GM12878 (cell line): ENCODE data around the gene CORO1C.

Experiments used
- ATF7 ChIP-seq: fragments of 450-650 bp; IDR thresholded peaks from 2 replicates; pipeline ENCODE4 v1.6.1; 2016; ENCODE audit warnings: low read depth, mild to moderate bottlenecking
- CBX3 ChIP-seq: fragments of 200-600 bp; sonication (generic); IDR thresholded peaks from 2 replicates; pipeline ENCODE4 v1.6.1; 2016; ENCODE audit warnings: low read depth, borderline replicate concordance
- CTCF ChIP-seq, 3 experiments: IDR thresholded peaks in 2 of 3; conservative IDR thresholded peaks in 1 of 3; 2 replicates each; pipeline ENCODE4 v1.5.1; 2011; ENCODE audit warnings: low read depth in 3 of 3, low read length in 3 of 3, mild to moderate bottlenecking in 3 of 3, control low read depth in 2 of 3, moderate library complexity in 2 of 3, inconsistent platforms in 1 of 3, mixed read lengths in 1 of 3; ENCODE audit not compliant: control insufficient read depth in 2 of 3, insufficient read depth in 1 of 3; ENCODE audit errors: extremely low read depth in 1 of 3
- EGR1 ChIP-seq, 2 experiments: IDR thresholded peaks; 1 replicate in 1 of 2; 2 replicates in 1 of 2; pipeline ENCODE4 v1.6.1; 2011 to 2012; ENCODE audit warnings: low read depth in 2 of 2, low read length in 2 of 2, borderline replicate concordance in 1 of 2, mild to moderate bottlenecking in 1 of 2, moderate library complexity in 1 of 2
- GABPA ChIP-seq: IDR thresholded peaks from 2 replicates; pipeline ENCODE4 v1.6.1; 2014; ENCODE audit warnings: antibody characterized with exemption, low read depth, mild to moderate bottlenecking, inconsistent platforms
- NFYB ChIP-seq: IDR thresholded peaks from 2 replicates; pipeline ENCODE4 v1.6.1; 2011; ENCODE audit warnings: low read depth, mild to moderate bottlenecking, low read length, improper control_type of control experiment, moderate library complexity; ENCODE audit not compliant: insufficient read depth
- POLR2AphosphoS5 ChIP-seq: IDR thresholded peaks from 2 replicates; pipeline ENCODE4 v1.6.1; 2011; ENCODE audit warnings: mild to moderate bottlenecking, low read length, inconsistent platforms
- SREBF2 ChIP-seq: IDR thresholded peaks from 2 replicates; pipeline ENCODE4 v1.6.1; 2012; ENCODE audit warnings: mild to moderate bottlenecking, low read length
- SRF ChIP-seq, 2 experiments: IDR thresholded peaks; 2 replicates each; pipeline ENCODE4 v1.6.1; 2011; ENCODE audit warnings: low read depth in 2 of 2, low read length in 2 of 2, mild to moderate bottlenecking in 1 of 2, moderate library complexity in 1 of 2

- TF ChIP-seq SREBF2 (no peak), GABPA (no peak), ATF7 (no peak), CBX3 (no peak), EGR1 (IDR thresholded peaks at IDR 0.05; ENCODE audit: borderline replicate concordance in 1 of 2, low read depth in 2 of 2, low read length in 2 of 2) (no peak), CTCF (IDR thresholded peaks at IDR 0.05 in 2 of 3, conservative IDR thresholded peaks at IDR 0.05 in 1 of 3; ENCODE audit: control insufficient read depth in 2 of 3, extremely low read depth in 1 of 3, insufficient read depth in 1 of 3, low read depth in 3 of 3, low read length in 3 of 3) (no peak), SRF (IDR thresholded peaks at IDR 0.05; ENCODE audit: low read depth in 2 of 2, low read length in 2 of 2) (no peak), POLR2AphosphoS5 (no peak), NFYB (no peak)
Measured at GRCh38 chr12:108678104-108678730, 53.1 kb downstream of the CORO1C start.
